Cardiac fibroblast (primary cell): Measurements from ENCODE around the gene RDM1.

Experiments
- DNase-seq, 2 donors: peaks; one replicate each; pipeline versions ENCODE4 v3.0.0 to v3.0.0-alpha.2; 2010; ENCODE audit warnings: low read depth in 2 of 2
- H3K4me3 ChIP-seq, 2 donors: replicated peaks in 1 of 2; 1 replicate in 1 of 2; 2 replicates in 1 of 2; pipeline ENCODE4 v1.5.1; 2011; ENCODE audit warnings: low read depth in 2 of 2, low read length in 2 of 2, mild to moderate bottlenecking in 2 of 2, moderate library complexity in 1 of 2
- CTCF ChIP-seq: IDR thresholded peaks from one replicate; pipeline ENCODE4 v1.5.1; 2011; ENCODE audit warnings: low read depth, mild to moderate bottlenecking, low read length, inconsistent platforms

RDM1 gene

DNA sequence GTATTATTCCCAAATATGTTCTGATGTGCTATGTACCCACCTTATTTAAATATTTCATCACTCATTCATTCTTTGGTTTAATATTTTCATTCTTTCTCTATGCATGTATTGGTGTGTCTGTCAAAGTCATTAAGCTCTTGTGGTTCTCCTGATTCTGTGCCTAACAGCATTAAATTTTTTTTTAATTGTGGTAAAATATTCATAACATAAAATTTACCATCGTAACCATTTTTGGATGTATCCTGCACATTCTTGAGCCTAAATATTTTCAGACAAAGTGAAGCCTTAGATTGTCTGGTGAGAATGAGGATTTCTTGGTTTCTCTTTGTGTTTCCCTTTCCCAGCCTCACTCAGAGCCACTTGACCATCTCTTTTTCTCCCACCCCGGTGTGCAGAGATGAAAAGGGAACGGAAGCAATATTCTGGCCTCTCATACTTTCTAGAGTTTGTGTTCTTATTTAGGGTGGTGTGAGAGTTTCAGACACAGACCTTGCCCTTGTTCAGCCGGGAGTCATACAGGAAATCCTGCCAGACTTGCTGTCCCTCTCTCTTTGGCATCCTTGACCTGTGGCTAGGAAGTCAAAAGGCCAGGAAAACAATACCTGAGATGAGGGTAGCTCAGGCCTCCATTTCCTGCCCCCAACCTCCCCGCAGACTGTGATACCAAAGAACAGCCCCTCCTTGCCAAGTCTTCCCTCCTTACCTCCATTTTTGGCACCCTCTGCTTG lies 55.3 kb downstream of the RDM1 start:
- no peak for TF ChIP-seq CTCF
- no peak overlapping the region for H3K4me3 ChIP-seq
- DNase-seq: no peak

DNA sequence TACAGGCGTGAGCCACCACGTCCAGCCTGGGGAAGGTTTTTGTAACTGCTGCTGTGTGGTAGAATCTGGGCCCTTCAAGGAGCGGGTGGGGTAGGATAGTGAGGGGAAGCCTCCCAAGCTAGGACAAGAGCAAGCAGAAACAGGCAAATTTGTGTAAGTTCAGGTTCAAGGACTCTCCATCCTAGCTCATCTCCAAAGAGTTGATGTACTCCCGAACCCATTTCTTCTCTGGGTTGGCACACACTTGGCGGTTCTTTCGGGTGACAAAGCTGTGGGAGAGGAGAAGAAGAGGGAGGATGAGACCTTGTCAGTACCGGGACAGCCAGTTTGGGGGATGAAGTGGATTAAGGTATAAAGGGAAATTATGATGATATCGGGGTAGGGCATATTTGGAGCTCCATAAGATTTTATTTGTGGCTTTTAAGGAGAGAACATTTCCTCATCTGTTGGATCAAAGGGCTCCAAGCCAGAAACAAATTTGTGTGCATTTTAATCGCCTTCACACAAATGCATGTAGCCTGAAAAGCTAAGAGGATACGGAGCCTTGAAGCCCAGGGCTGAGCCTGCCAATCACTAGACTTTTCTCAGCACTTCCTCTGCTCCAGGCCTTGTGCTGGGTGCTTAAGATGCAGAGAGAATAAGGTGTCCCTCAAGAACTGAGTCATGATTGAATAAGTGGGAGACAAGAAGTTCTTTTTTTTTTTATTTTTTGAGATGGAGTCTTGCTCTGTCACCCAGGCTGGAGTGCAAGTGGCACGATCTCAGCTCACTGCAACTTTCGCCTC lies 58.2 kb downstream of the RDM1 start:
- no peak for TF ChIP-seq CTCF
- H3K4me3 ChIP-seq: no peak overlapping the region
- DNase-seq: no peak

- no peak for DNase-seq
- no peak overlapping the region for H3K4me3 ChIP-seq
- TF ChIP-seq CTCF: no peak
These were observed 59.4 kb downstream of the RDM1 start for GRCh38 chr17:35870906-35871819.

DNA sequence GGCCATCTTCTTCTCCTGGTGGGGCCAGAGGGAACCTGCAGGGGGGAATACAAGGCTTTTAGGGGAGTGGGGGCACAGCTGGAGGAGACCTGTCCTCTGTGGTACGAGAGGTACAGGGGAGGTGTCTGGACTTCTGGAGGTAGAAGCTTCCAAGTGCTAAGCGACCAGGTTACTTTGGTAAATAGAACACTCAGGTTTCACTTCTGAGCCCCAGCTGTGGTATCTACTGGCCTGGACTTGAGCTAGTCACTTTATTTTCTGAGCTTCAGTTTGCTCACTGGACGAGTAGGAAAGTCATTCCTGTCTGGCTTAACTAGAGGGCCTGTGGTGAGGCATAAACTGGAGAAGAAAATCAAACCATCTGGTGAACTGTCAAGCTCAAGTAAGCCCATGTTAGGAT lies 61.8 kb downstream of the RDM1 start, which contains the start of gene HEATR9:
Gene HEATR9 (minus strand): TSS at position 155 of the 400 bp plus-strand sequence. CDS start 149 bp downstream, at position 6.
- H3K4me3 ChIP-seq: no peak within 1 kb of the TSS
- TF ChIP-seq CTCF: no peak
- no peak for DNase-seq
